K562 (cell line): ENCODE data around the gene HEY2. TPM values are rescaled to one million over a fixed set of nuclear protein-coding genes. Genes with fewer than 3 reads are reported as not detected.
A peak's percentile ranks its signal among the peaks of the same experiment; 100 is the strongest.

Experiments
- ATAC-seq: fragments of 200-7000 bp; cut with Tn5 transposase; 3 replicates; pipeline ENCODE4 v1.9.1; 2020; ENCODE audit warnings: moderate library complexity
- BruUV-seq: library from RNA; stranded (reverse); fragments of 400-500 nt; replicated peaks from 2 replicates; lab custom pipeline; 2021; lab: Mats Ljungman, UMichigan
- CTCF ChIA-PET: fragments of 300-600 bp; formaldehyde crosslinking; extraction: SDS; loops from one replicate; lab custom pipeline; 2021; ENCODE audit warnings: low intra/inter-chr PET ratio; lab: Yijun Ruan, JAX
- POLR2A ChIA-PET: fragments of 300-600, 350-650 bp; sonication (Branson Sonifier 250); formaldehyde crosslinking; extraction: SDS; loops from one replicate; lab custom pipeline; 2021; ENCODE audit warnings: antibody characterized with exemption, inconsistent platforms; lab: Yijun Ruan, JAX
- DNase-seq, 4 experiments: peaks; one replicate each; pipeline versions ENCODE4 v3.0.0 to v3.0.0-alpha.2; 2011 to 2018; ENCODE audit warnings: low spot score in 3 of 4, mixed read lengths in 3 of 4; ENCODE audit errors: extremely low read depth in 1 of 4
- FAIRE-seq: peaks from 2 replicates; lab custom pipeline; 2011; peaks lifted over from hg19 to GRCh38; lab: Jason Lieb, UNC
- H2AFZ ChIP-seq: 2 replicates; pipeline ENCODE4 v1.6.0; 2011; ENCODE audit warnings: low read depth, low read length, control low read depth, inconsistent platforms
- H3K27ac ChIP-seq: fragments of 200-600 bp; 3 replicates; pipeline ENCODE4 v1.8.0; 2011; ENCODE audit warnings: low read depth, mild to moderate bottlenecking, control low read depth, inconsistent platforms, low read length, moderate library complexity, mixed read lengths; ENCODE audit errors: extremely low read depth
- H3K27me3 ChIP-seq, 2 experiments: fragments of 300-600 bp in 1 of 2; 2 replicates in 1 of 2; 3 replicates in 1 of 2; pipeline versions ENCODE4 v1.6.0 to v1.8.0; 2011; ENCODE audit warnings: inconsistent platforms in 2 of 2, low read length in 2 of 2, mild to moderate bottlenecking in 1 of 2, mixed read lengths in 1 of 2, moderate library complexity in 1 of 2; ENCODE audit not compliant: control insufficient read depth in 2 of 2, insufficient read depth in 2 of 2
- H3K36me3 ChIP-seq: fragments of 300-600 bp; 3 replicates; pipeline ENCODE4 v1.8.0; 2011; ENCODE audit warnings: mild to moderate bottlenecking, low read length, inconsistent platforms; ENCODE audit not compliant: control insufficient read depth, insufficient read depth
- H3K4me1 ChIP-seq, 2 experiments: fragments of 200-600 bp in 1 of 2; replicated peaks in 1 of 2; 2 replicates in 1 of 2; 3 replicates in 1 of 2; pipeline versions ENCODE4 v1.5.1 to v1.8.0; 2011; ENCODE audit warnings: inconsistent platforms in 2 of 2, low read length in 2 of 2, mild to moderate bottlenecking in 1 of 2, mixed read lengths in 1 of 2, moderate library complexity in 1 of 2; ENCODE audit not compliant: control insufficient read depth in 2 of 2, insufficient read depth in 2 of 2
- H3K4me2 ChIP-seq: 2 replicates; pipeline ENCODE4 v1.6.1; 2011; ENCODE audit warnings: low read length, control low read depth, inconsistent platforms, mixed read lengths; ENCODE audit not compliant: insufficient read depth
- H3K4me3 ChIP-seq: fragments of 200-600 bp; sonication (generic), shearing (Covaris generic); 2 replicates; pipeline ENCODE4 v1.5.1; 2016; ENCODE audit warnings: control low read depth, inconsistent platforms
- H3K79me2 ChIP-seq: fragments of 200-600 bp; 3 replicates; pipeline ENCODE4 v1.8.0; 2011; ENCODE audit warnings: low read length, inconsistent platforms; ENCODE audit not compliant: control insufficient read depth, insufficient read depth
- H3K9ac ChIP-seq, 2 experiments: 2 replicates each; pipeline versions ENCODE4 v1.6.0 to v1.6.1; 2011; ENCODE audit warnings: low read depth in 2 of 2, low read length in 2 of 2, control low read depth in 1 of 2, inconsistent platforms in 1 of 2, mild to moderate bottlenecking in 1 of 2, mixed read lengths in 1 of 2; ENCODE audit not compliant: insufficient read depth in 1 of 2
- H3K9me1 ChIP-seq: one replicate; pipeline ENCODE4 v1.6.0; 2011; ENCODE audit warnings: inconsistent platforms, mild to moderate bottlenecking, low read length, moderate library complexity; ENCODE audit not compliant: control insufficient read depth, insufficient read depth
- H3K9me3 ChIP-seq: replicated peaks from 2 replicates; pipeline ENCODE4 v1.5.1; 2011; ENCODE audit warnings: low read depth, low read length, inconsistent platforms; ENCODE audit not compliant: control insufficient read depth, insufficient read depth
- H4K20me1 ChIP-seq: replicated peaks from 2 replicates; pipeline ENCODE4 v1.6.1; 2011; ENCODE audit warnings: low read length, inconsistent platforms, mixed read lengths; ENCODE audit not compliant: control insufficient read depth, insufficient read depth
- CLOCK ChIP-seq: fragments of 250-450 bp; sonication (Bioruptor Pico); IDR thresholded peaks from 2 replicates; pipeline ENCODE4 v1.4.0; 2020; ENCODE audit warnings: mild to moderate bottlenecking, moderate library complexity, borderline replicate concordance
- MECOM ChIP-seq: fragments of 250-450 bp; sonication (Bioruptor Pico); IDR thresholded peaks from 2 replicates; pipeline ENCODE4 v1.8.0; 2022; ENCODE audit warnings: inconsistent platforms
- PRDM10 ChIP-seq: fragments of 450-650 bp; IDR thresholded peaks from 2 replicates; pipeline ENCODE4 v1.6.1; 2018; ENCODE audit not compliant: partially characterized antibody
- UBTF ChIP-seq, 2 experiments: IDR thresholded peaks; 2 replicates each; pipeline ENCODE4 v1.6.1; 2012; ENCODE audit warnings: improper control_type of control experiment in 2 of 2, low read depth in 2 of 2, low read length in 2 of 2, borderline replicate concordance in 1 of 2
- ZFP36 ChIP-seq: fragments of 150-350 bp; IDR thresholded peaks from 2 replicates; pipeline ENCODE4 v1.6.1; 2018; ENCODE audit warnings: low read length, low read depth; ENCODE audit not compliant: partially characterized antibody
- WGBS: fragments of 100-300 bp; shearing (Covaris generic); methylation state at CpG from one replicate; pipeline ENCODE4 v1.1.6; 2016; ENCODE audit warnings: low coverage, mixed read lengths; ENCODE audit not compliant: insufficient coverage; ENCODE audit errors: missing lambda C conversion rate; 5-methylcytosine and 5-hydroxymethylcytosine counted together
- in situ Hi-C: fragments of 300-500 bp; cut with MboI; formaldehyde crosslinking; loops from 4 replicates; pipeline ENCODE4 v1.15.0; 2018; ENCODE audit warnings: inconsistent platforms, mixed read lengths
- intact Hi-C: fragments of 100-400 bp; cut with micrococcal nuclease; formaldehyde crosslinking; loops from 2 replicates; pipeline ENCODE4 v1.14.2; 2022
- polyA plus RNA-seq, 8 experiments: library from polyadenylated mRNA; depleted of rRNA in 4 of 8; stranded (reverse) in 5 of 8; unstranded in 3 of 8; fragments of >200 nt; fragmentation: Nextera tagmentation in 2 of 8; fragmentation: Illumina TruSeq in 1 of 8; extraction: Ambion mirVana in 2 of 8; extraction: Trizol in 1 of 8; gene quantifications; 2 replicates each; pipeline versions ENCODE4 v1.2.1 to v1.2.3, GENCODE V29; 2011 to 2014; ENCODE audit warnings: inconsistent platforms in 1 of 8, missing spikeins in 1 of 8
- total RNA-seq, 7 experiments: library from RNA; depleted of rRNA in 6 of 7; stranded (reverse); fragments of >200 nt in 6 of 7; fragmentation: Illumina TruSeq in 2 of 7; extraction: Trizol in 2 of 7; gene quantifications; 2 replicates each; pipeline versions ENCODE4 v1.2.1 to v1.2.3, GENCODE V29; 2011 to 2021; ENCODE audit warnings: low replicate concordance in 1 of 7

HEY2 gene
- total and polyA plus RNA-seq, 9 of the 15 experiments (the other 6 are each of a cell fraction or from before 2014, with no cell fraction given) = 0.03 to 0.07 (median 0.06) TPM; not detected in 5

- 0 out of 4 replicates have a peak, but pooled peaks of 1 of the 2 experiments have one; percentile 52 for TF ChIP-seq UBTF (IDR thresholded peaks at IDR 0.05; ENCODE audit: borderline replicate concordance in 1 of 2, low read depth in 2 of 2, low read length in 2 of 2)
Observed at GRCh38 chr6:125759184-125759902, 9.9 kb downstream of the HEY2 start (continued).

GRCh38 chr6:125759959-125760457 is 10.6 kb downstream of the HEY2 start:
- Histone ChIP-seq H3K9me1 (peaks cover 3% of the 10 kb centered on the region), H4K20me1 (no peaks in the 10 kb centered on the region), H3K9me3 (no peaks in the 10 kb centered on the region), H3K79me2 (no peaks in the 10 kb centered on the region), H3K4me1 (peaks cover 3 to 8% of the 10 kb centered on the region in 2 experiments; a peak in 3 of 5 replicates), H3K9ac (no peak overlapping the region), H3K4me3 (no peak overlapping the region), H3K27ac (no peak overlapping the region), H2AFZ (peak overlapping the region; percentile 61; the same call in 1 of the 2 replicates), H3K27me3 (peaks cover 7 to 13% of the 10 kb centered on the region in 2 experiments), H3K36me3 (no peaks in the 10 kb centered on the region), H3K4me2 (no peak overlapping the region)
- DNase-seq (no peak), ATAC-seq (peak; percentile 10; the same call in 2 of the 3 replicates), FAIRE-seq (no peak)
- POLR2A ChIA-PET = interaction anchor here (0.5 to 1.1 kb wide), 5 partner anchors 9 to 227 kb away, joined by 3 to 4 read pairs (median 4); no protein-coding TSS in a partner anchor
- TF ChIP-seq ZFP36 (peak; percentile 3), PRDM10 (peak; percentile 46), CLOCK (CRISPR knock-in tag) (no peak), MECOM (CRISPR knock-in tag) (no peak)
- 7% methylated on average over 5 of the region's 5 CpGs for WGBS
- no TSS peak for BruUV-seq
- CTCF ChIA-PET = interaction anchor here (1.8 to 2.1 kb wide), 2 partner anchors 446 to 449 kb away, joined by 9 to 10 read pairs; no protein-coding TSS in a partner anchor
- in situ Hi-C loops = loop anchor here (5.0 to 25.0 kb wide), 3 partner anchors 448 to 885 kb away; partner anchors contain the start of gene TPD52L1
- intact Hi-C loops = loop anchor here (1.0 to 10.0 kb wide), 3 partner anchors 446 to 889 kb away; partner anchors contain the start of gene TPD52L1
